Measurements from ENCODE around the gene DNAH10.

Gene DNAH10

DNA sequence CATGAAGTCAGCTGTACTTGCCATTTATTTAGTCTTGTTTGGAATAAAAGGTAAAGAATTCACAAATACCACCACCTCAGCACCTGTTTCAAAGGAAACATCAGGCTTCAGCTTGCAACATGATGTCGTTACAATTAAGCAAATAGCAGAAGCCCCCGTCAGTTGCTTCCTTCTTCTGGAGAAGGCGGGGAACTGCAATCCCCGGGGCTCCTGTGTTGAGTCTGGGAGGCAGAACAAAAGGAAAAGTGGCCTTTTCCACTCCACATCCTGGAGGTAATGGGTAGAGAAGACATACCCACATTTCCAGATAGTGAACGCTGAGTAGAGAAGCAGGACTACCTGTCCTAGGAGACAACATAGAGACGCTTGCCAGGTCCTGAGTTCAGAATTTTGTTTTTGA lies 92.8 kb downstream of the DNAH10 start:
- CTCF ChIA-PET: no interaction called here
- Histone ChIP-seq H3K9me3 (ENCODE audit: control insufficient read depth, insufficient read depth, low read depth, low read length) (no peaks in the 10 kb centered on the region), H3K4me1 (ENCODE audit: control insufficient read depth, insufficient read depth, low read length) (no peaks in the 10 kb centered on the region), H3K36me3 (ENCODE audit: control insufficient read depth in 2 of 2, insufficient read depth in 1 of 2, low read length in 2 of 2) (no peaks in the 10 kb centered on the region), H3K27ac (ENCODE audit: extremely low read depth, low read depth, low read length) (no peak overlapping the region), H3K4me3 (ENCODE audit: low read depth, low read length) (no peak overlapping the region)
- no peak for TF ChIP-seq ZNF112 (tag by site-specific recombination; IDR thresholded peaks at IDR 0.05)
- no peak for TF ChIP-seq TCF7L2 (IDR thresholded peaks at IDR 0.05; ENCODE audit: borderline replicate concordance, low read depth, low read length)
- no peak for TF ChIP-seq ZNF391 (tag by site-specific recombination; IDR thresholded peaks at IDR 0.05; ENCODE audit: borderline replicate concordance, low read depth)
- no peak for TF ChIP-seq ZNF2 (tag by site-specific recombination; IDR thresholded peaks at IDR 0.05)
- no peak for TF ChIP-seq ZNF792 (tag by site-specific recombination; IDR thresholded peaks at IDR 0.05)
- TF ChIP-seq ZNF501 (tag by site-specific recombination; IDR thresholded peaks at IDR 0.05): no peak
- TF ChIP-seq ZNF133 (tag by site-specific recombination; IDR thresholded peaks at IDR 0.05): no peak
- TF ChIP-seq, protein P1, sequence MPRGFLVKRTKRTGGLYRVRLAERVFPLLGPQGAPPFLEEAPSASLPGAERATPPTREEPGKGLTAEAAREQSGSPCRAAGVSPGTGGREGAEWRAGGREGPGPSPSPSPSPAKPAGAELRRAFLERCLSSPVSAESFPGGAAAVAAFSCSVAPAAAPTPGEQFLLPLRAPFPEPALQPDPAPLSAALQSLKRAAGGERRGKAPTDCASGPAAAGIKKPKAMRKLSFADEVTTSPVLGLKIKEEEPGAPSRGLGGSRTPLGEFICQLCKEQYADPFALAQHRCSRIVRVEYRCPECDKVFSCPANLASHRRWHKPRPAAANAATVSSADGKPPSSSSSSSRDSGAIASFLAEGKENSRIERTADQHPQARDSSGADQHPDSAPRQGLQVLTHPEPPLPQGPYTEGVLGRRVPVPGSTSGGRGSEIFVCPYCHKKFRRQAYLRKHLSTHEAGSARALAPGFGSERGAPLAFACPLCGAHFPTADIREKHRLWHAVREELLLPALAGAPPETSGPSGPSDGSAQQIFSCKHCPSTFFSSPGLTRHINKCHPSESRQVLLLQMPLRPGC (tag by site-specific recombination; IDR thresholded peaks at IDR 0.05): no peak
- TF ChIP-seq, protein P2, sequence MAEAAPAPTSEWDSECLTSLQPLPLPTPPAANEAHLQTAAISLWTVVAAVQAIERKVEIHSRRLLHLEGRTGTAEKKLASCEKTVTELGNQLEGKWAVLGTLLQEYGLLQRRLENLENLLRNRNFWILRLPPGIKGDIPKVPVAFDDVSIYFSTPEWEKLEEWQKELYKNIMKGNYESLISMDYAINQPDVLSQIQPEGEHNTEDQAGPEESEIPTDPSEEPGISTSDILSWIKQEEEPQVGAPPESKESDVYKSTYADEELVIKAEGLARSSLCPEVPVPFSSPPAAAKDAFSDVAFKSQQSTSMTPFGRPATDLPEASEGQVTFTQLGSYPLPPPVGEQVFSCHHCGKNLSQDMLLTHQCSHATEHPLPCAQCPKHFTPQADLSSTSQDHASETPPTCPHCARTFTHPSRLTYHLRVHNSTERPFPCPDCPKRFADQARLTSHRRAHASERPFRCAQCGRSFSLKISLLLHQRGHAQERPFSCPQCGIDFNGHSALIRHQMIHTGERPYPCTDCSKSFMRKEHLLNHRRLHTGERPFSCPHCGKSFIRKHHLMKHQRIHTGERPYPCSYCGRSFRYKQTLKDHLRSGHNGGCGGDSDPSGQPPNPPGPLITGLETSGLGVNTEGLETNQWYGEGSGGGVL (tag by site-specific recombination; IDR thresholded peaks at IDR 0.05): no peak
- TF ChIP-seq WT1 (tag by site-specific recombination; IDR thresholded peaks at IDR 0.05): no peak
- TF ChIP-seq SCRT1 (tag by site-specific recombination; IDR thresholded peaks at IDR 0.05; ENCODE audit: borderline replicate concordance): no peak
- TF ChIP-seq GLI4 (tag by site-specific recombination; IDR thresholded peaks at IDR 0.05): no peak
- TF ChIP-seq, protein P3, sequence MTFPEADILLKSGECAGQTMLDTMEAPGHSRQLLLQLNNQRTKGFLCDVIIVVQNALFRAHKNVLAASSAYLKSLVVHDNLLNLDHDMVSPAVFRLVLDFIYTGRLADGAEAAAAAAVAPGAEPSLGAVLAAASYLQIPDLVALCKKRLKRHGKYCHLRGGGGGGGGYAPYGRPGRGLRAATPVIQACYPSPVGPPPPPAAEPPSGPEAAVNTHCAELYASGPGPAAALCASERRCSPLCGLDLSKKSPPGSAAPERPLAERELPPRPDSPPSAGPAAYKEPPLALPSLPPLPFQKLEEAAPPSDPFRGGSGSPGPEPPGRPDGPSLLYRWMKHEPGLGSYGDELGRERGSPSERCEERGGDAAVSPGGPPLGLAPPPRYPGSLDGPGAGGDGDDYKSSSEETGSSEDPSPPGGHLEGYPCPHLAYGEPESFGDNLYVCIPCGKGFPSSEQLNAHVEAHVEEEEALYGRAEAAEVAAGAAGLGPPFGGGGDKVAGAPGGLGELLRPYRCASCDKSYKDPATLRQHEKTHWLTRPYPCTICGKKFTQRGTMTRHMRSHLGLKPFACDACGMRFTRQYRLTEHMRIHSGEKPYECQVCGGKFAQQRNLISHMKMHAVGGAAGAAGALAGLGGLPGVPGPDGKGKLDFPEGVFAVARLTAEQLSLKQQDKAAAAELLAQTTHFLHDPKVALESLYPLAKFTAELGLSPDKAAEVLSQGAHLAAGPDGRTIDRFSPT (tag by site-specific recombination; IDR thresholded peaks at IDR 0.05): no peak
- TF ChIP-seq ZFP41 (tag by site-specific recombination; IDR thresholded peaks at IDR 0.05; ENCODE audit: borderline replicate concordance): no peak
- TF ChIP-seq, protein P4, sequence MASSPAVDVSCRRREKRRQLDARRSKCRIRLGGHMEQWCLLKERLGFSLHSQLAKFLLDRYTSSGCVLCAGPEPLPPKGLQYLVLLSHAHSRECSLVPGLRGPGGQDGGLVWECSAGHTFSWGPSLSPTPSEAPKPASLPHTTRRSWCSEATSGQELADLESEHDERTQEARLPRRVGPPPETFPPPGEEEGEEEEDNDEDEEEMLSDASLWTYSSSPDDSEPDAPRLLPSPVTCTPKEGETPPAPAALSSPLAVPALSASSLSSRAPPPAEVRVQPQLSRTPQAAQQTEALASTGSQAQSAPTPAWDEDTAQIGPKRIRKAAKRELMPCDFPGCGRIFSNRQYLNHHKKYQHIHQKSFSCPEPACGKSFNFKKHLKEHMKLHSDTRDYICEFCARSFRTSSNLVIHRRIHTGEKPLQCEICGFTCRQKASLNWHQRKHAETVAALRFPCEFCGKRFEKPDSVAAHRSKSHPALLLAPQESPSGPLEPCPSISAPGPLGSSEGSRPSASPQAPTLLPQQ (tag by site-specific recombination; IDR thresholded peaks at IDR 0.05): no peak
- TF ChIP-seq ZIC2 (tag by site-specific recombination; IDR thresholded peaks at IDR 0.05): no peak
- no peak for TF ChIP-seq YY1 (tag by site-specific recombination; IDR thresholded peaks at IDR 0.05)
- TF ChIP-seq, protein P5, sequence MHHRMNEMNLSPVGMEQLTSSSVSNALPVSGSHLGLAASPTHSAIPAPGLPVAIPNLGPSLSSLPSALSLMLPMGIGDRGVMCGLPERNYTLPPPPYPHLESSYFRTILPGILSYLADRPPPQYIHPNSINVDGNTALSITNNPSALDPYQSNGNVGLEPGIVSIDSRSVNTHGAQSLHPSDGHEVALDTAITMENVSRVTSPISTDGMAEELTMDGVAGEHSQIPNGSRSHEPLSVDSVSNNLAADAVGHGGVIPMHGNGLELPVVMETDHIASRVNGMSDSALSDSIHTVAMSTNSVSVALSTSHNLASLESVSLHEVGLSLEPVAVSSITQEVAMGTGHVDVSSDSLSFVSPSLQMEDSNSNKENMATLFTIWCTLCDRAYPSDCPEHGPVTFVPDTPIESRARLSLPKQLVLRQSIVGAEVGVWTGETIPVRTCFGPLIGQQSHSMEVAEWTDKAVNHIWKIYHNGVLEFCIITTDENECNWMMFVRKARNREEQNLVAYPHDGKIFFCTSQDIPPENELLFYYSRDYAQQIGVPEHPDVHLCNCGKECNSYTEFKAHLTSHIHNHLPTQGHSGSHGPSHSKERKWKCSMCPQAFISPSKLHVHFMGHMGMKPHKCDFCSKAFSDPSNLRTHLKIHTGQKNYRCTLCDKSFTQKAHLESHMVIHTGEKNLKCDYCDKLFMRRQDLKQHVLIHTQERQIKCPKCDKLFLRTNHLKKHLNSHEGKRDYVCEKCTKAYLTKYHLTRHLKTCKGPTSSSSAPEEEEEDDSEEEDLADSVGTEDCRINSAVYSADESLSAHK (tag by site-specific recombination; IDR thresholded peaks at IDR 0.05): no peak
- TF ChIP-seq ZNF514 (tag by site-specific recombination; IDR thresholded peaks at IDR 0.05): no peak
- POLR2A ChIA-PET: no interaction called here
